ENCODE measurements around the gene IL17A. TPM values are rescaled to one million over a fixed set of nuclear protein-coding genes. Genes with fewer than 3 reads are reported as not detected.

Gene IL17A
- total RNA-seq, 1 donor from 2014 or later = not detected

DNA sequence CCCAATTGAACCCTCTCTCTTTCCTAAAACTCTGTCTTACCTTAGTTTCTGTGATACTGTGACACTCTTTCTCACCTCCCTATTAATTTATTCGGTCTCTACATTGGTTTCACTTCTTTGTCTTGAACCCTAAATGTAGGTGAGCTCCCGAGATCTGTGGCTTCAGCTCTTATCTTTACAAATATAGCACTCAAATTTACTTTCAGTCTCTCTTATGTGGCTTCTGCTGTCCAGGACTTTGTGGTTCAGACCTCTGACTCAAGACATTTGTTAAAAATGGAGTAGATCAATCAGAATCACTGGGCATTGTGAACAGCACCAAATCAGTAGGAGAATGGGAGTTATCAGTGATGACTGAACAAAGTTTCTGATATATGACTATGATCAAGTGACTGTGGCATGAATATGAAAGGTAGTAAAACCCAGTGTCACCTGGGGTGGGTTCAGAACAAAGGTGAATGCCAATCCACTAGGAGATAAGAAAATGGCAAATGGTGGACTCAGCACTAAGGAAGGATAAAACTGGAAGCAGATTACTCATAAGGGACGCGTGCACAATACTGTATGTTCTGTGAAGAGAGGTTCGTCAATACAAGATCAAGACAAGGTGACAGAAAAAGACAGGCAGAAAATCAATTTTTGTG, 30.9 kb downstream of the IL17A start:
- DNase-seq = no peak

DNA sequence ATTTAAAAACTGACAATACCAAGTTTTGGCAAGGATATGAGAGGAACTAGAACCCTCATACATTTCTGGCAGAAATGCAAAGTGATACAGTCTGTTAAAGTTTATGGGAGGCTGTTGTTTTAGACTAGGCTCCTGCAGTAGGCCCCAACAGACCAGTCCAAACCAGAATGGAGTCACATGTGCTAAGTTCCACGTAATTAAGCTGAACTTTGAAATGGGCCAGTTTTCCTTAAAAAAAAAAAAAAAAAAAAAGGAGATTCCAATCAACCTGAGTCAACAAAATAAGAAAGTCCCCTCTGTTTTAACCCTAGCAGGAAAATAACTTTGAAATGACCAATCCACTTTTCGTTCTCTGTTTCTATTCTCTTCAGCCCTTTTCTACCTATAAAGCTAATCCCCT, 31.6 kb downstream of the IL17A start:
- no peak for DNase-seq

DNA sequence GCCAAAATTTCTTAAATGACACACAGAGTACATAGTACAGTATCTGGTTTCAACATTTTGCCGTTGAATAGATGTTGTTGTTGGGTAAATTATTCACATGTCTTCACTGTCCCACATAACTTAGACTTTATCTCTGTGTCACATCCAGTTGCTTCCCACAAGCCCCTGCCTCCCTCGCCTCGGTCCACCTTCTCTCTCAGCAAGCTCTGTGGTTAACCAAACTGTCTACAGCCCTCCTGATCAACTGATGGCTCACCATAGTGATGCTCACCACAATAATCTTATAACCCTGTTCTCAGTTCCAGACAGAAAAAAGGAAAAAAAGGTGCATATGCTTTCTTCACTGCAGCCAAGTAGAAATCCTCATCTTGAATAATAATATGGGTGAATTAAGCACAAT, 35.1 kb downstream of the IL17A start:
- no peak for DNase-seq

DNA sequence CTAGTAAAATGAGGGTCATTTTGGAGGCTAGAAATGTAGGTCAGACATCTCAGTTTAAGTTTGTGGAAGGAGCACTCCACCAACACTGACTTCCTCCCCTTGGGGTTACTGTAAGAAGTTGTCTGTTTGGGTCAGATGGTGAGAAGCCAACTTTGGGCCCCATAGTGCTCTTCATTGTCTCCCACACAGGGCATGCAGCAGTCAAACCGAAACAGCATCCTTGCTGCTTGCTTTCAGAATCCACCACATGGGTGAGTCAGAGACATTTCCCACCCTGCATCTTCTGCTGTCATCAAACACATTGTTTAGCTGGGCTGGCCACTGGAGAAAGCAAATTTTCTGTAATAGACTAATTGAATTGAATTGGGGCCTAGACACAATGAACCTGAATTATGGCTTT, 41.3 kb downstream of the IL17A start:
- no peak for DNase-seq

DNA sequence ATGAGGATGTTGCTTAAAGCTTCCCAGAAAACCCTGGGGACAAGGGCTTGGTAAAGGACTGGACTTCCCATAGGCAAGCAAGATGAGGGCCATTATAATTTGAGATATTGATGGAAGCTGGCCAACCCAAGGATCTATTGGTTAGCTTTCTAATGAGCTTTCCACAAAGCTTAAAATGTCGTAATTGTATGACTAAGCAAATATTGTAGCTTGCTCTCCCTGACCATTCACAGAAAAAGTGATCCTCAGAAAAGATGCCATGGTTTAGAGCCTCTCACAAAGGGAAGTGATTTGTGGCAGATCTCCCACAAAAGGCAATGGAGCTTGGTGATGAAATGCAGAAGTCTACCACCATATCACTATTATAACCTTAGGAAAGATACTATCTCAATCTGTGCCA, 44.5 kb downstream of the IL17A start:
- DNase-seq = no peak

DNA sequence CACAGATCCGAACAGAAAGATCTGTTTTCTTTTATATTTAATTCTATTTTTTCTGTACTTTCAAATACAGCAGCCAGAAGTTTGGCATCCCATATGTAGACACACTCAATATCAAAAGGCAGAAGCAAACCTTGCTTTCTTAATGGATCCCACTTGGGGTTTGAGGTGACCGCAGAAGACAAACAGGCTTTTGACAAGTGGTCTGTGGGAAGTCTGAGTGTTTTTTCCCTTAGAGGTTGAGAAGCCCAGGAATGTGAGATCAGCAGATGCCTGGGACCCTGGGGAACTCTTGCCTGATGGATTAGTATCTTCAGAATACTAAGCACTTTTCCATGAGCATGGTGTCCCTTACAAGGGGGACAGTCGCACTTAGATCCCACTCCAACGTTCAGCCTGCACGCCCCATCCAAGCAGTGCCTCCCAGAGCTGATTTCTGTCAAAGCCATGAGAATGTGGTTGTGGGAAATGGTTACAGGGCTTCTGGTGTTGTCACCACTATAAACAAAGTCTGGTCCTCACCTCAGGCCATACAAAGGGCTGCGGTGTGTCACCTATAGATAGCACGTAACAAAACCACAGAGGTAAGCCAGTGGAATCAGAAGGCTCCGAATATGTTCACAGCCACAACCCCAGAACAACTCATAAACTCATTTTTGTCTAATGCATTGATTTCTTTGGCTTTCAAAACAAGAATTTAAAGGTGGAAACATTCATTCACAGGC, 45.4 kb downstream of the IL17A start:
- no peak for DNase-seq

DNA sequence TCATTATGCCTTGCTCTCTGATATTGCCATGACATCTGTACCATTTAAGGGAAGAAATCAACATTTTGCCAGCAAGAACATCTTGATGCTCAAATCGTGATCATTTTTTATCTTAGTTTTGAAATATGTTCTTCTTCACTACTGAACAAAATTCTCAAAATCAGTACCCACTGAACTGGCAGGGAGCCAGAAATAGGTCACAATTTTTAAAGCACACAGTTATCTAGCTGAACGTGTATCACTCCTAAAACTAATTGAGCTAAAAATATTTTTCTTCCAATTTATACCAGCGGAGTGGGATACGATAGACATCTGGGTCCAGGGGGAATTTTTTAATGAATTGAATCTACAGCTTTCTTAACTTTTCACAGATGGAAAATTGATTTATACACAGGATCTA, 46.8 kb downstream of the IL17A start:
- no peak for DNase-seq

DNA sequence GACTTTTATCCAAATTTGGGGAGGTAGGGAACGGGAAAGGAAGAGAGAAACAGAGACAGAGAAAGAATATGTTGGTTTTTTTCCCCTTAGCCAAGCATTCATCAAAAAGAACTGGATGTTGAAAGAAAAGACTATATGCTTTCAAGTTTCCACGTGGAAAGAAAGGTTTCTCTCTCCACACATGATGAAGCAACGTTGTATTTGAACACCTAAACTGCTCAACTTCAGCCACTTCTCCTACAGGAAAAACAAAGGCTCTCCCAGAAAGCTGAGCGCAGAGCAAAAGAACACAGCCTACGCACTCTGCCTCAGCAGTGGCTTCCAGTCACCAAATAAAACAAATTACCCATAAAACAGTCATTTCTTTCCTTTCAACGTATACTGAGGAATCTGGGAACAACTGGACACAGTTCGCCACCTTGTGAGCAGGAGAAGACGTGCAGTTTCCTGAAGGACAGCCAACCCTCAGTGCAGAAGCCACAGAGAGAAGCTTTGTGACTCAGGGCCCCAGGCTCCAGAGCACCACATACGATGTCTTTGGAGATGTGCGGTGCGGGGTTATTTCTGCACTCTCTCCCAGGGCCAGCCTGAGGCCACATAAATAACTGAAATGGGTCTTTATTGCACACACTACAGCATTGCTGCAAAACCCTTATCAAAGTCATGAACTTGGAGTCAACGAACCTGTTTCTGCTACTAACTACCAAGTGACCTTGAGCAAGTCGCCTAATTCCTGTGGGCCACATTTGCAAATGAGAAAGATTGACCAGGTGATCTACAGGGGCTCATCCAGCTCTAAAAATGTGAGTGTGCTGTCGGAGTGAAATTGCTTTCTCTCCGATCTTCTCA, 48.0 kb downstream of the IL17A start:
- DNase-seq = no peak

Small RNA genes within 50 kb of the gene (small RNA-seq; reads per million reads assigned to genes)
- not detected for gene MIR133B
- gene MIR206 = not detected

Other genes starting within 250 kb of the IL17A start
- gene PKHD1, start 98.8 kb upstream of the IL17A start, total RNA-seq = under 0.01 TPM
- not detected for gene IL17F, start 58.1 kb downstream of the IL17A start, total RNA-seq
- gene MCM3, start 98.4 kb downstream of the IL17A start, total RNA-seq = 15.0 TPM
- gene PAQR8, start 175.8 kb downstream of the IL17A start, total RNA-seq = 12.8 TPM
- gene EFHC1, start 234.0 kb downstream of the IL17A start, total RNA-seq = 37.0 TPM

Measured in occipital lobe (tissue), 3 donors.